ENCODE measurements around the gene AHCYL2. TPM values are rescaled to one million over a fixed set of nuclear protein-coding genes. Genes with fewer than 3 reads are reported as not detected.

Gene AHCYL2
- total RNA-seq, 2 experiments from 2014 or later = 5.0 to 8.7 TPM

DNA sequence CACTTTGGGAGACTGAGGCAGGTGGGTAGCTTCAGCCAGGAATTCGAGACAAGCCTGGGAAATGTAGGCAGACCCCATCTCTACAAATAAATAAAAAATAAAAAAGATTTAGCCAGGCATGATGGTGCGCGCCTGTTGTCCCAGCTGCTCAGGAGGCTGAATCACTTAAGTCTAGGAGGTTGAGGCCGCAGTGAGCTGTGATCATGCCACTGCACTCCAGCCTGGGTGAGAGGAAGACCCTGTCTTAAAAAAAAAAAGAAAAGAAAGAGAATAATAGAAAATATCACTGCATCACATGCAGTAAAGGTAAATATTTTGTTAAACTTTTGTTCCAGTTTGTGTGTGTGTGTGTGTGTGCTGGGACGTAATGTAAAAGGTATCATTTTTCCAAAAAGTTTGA, 212.4 kb downstream of the AHCYL2 start:
- POLR2A ChIA-PET = no interaction called here
- Histone ChIP-seq H4K20me1 (ENCODE audit: insufficient read depth, low read length) (no peaks in the 10 kb centered on the region), H3K36me3 (ENCODE audit: insufficient read depth, low read length) (no peaks in the 10 kb centered on the region), H3K4me3 (ENCODE audit: low read depth, low read length, poor library complexity, severe bottlenecking) (no peak overlapping the region), H3K79me2 (ENCODE audit: insufficient read depth, low read depth, low read length) (no peaks in the 10 kb centered on the region), H3K9me2 (ENCODE audit: insufficient read depth, low read length) (no peaks in the 10 kb centered on the region), H3K4me2 (ENCODE audit: low read length) (no peak overlapping the region), H3K27ac (ENCODE audit: low read depth, low read length, poor library complexity, severe bottlenecking) (no peak overlapping the region), H2AFZ (ENCODE audit: low read length) (no peak overlapping the region), H3K4me1 (ENCODE audit: insufficient read depth, low read length, poor library complexity, severe bottlenecking) (peaks cover 9% of the 10 kb centered on the region), H3K9me3 (ENCODE audit: low read length) (no peaks in the 10 kb centered on the region)
- intact Hi-C loops (cut with micrococcal nuclease; ENCODE audit: unreplicated experiment) = no loop called here
- CTCF ChIA-PET (ENCODE audit: unreplicated experiment) = no interaction called here
- no TSS peak for BruUV-seq (replicated peaks)
- TF ChIP-seq CTCF (conservative IDR thresholded peaks at IDR 0.05; ENCODE audit: low read length) (no peak), EZH2phosphoT487 (IDR thresholded peaks at IDR 0.05; ENCODE audit: borderline replicate concordance, low read depth, low read length) (no peak)
- DNase-seq (ENCODE audit: low spot score) = no peak

DNA sequence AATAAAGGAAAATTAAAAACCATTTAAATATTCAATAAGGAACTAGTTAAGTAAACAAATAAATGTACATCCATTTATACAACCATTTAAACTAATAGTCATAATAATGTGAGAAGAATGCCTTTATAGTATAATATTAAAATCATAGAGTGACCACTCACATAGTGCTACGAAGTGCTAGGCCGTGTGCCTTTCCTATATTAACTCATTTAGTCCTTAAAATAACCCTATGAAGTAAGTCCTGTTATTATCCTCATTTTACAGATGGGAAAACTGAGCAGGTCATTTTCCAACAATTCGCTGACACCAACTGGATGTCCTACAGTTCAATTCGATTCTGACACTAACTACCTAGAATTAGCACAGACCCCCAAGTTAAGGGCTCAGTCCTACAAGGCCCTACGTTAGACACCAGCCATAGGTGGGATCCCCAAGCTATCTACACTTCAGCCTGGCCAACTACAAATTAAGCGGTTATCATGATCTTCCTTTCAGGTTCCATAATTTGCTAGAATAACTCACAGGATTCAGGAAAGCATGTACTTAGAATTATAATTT, 213.5 kb downstream of the AHCYL2 start:
- Histone ChIP-seq H3K27ac (ENCODE audit: low read depth, low read length, poor library complexity, severe bottlenecking) (no peak overlapping the region), H3K4me2 (ENCODE audit: low read length) (no peak overlapping the region), H4K20me1 (ENCODE audit: insufficient read depth, low read length) (no peaks in the 10 kb centered on the region), H3K9me2 (ENCODE audit: insufficient read depth, low read length) (no peaks in the 10 kb centered on the region), H2AFZ (ENCODE audit: low read length) (no peak overlapping the region), H3K4me3 (ENCODE audit: low read depth, low read length, poor library complexity, severe bottlenecking) (no peak overlapping the region), H3K79me2 (ENCODE audit: insufficient read depth, low read depth, low read length) (no peaks in the 10 kb centered on the region), H3K36me3 (ENCODE audit: insufficient read depth, low read length) (no peaks in the 10 kb centered on the region), H3K9me3 (ENCODE audit: low read length) (no peaks in the 10 kb centered on the region), H3K4me1 (ENCODE audit: insufficient read depth, low read length, poor library complexity, severe bottlenecking) (peaks cover 9% of the 10 kb centered on the region)
- ChIA-PET CTCF (ENCODE audit: unreplicated experiment) (no interaction called here), POLR2A (interaction anchor here (0.5 to 1.4 kb wide), 2 partner anchors 11 to 1002 kb away, joined by 4 read pairs; no protein-coding TSS in a partner anchor)
- no TSS peak for BruUV-seq (replicated peaks)
- intact Hi-C loops (cut with micrococcal nuclease; ENCODE audit: unreplicated experiment) = no loop called here
- no peak for DNase-seq (ENCODE audit: low spot score)
- TF ChIP-seq EZH2phosphoT487 (IDR thresholded peaks at IDR 0.05; ENCODE audit: borderline replicate concordance, low read depth, low read length) = no peak
- no peak for TF ChIP-seq CTCF (conservative IDR thresholded peaks at IDR 0.05; ENCODE audit: low read length)

- H3K4me3 ChIP-seq (ENCODE audit: low read depth, low read length, poor library complexity, severe bottlenecking) = no peak overlapping the region
- H3K79me2 ChIP-seq (ENCODE audit: insufficient read depth, low read depth, low read length) = no peaks in the 10 kb centered on the region
- no peak overlapping the region for H3K4me2 ChIP-seq (ENCODE audit: low read length)
- no peaks in the 10 kb centered on the region for H3K9me3 ChIP-seq (ENCODE audit: low read length)
- ChIA-PET POLR2A (interaction anchor here (0.5 to 1.4 kb wide), 4 partner anchors 12 to 1320 kb away, joined by 3 to 4 read pairs (median 4); no protein-coding TSS in a partner anchor), CTCF (ENCODE audit: unreplicated experiment) (no interaction called here)
- BruUV-seq (replicated peaks) = no TSS peak
- H3K9me2 ChIP-seq (ENCODE audit: insufficient read depth, low read length) = no peaks in the 10 kb centered on the region
- TF ChIP-seq EZH2phosphoT487 (IDR thresholded peaks at IDR 0.05; ENCODE audit: borderline replicate concordance, low read depth, low read length) = no peak
- H3K36me3 ChIP-seq (ENCODE audit: insufficient read depth, low read length) = no peaks in the 10 kb centered on the region
- H2AFZ ChIP-seq (ENCODE audit: low read length) = no peak overlapping the region
- H3K4me1 ChIP-seq (ENCODE audit: insufficient read depth, low read length, poor library complexity, severe bottlenecking) = peaks cover 9% of the 10 kb centered on the region
- intact Hi-C loops (cut with micrococcal nuclease; ENCODE audit: unreplicated experiment) = no loop called here
- H4K20me1 ChIP-seq (ENCODE audit: insufficient read depth, low read length) = no peaks in the 10 kb centered on the region
- H3K27ac ChIP-seq (ENCODE audit: low read depth, low read length, poor library complexity, severe bottlenecking) = no peak overlapping the region
- DNase-seq (ENCODE audit: low spot score) = no peak
These were observed 214.2 kb downstream of the AHCYL2 start for GRCh38 chr7:129438839-129439651.

All from OCI-LY7 (cell line).